K562 (cell line): ENCODE data around the gene ITSN1. TPM values are rescaled to one million over a fixed set of nuclear protein-coding genes. Genes with fewer than 3 reads are reported as not detected.

ENCODE experiments used
- ATAC-seq: fragments of 200-7000 bp; cut with Tn5 transposase; 3 replicates; pipeline ENCODE4 v1.9.1; 2020; ENCODE audit warnings: moderate library complexity
- BruUV-seq: library from RNA; stranded (reverse); fragments of 400-500 nt; replicated peaks from 2 replicates; lab custom pipeline; 2021; lab: Mats Ljungman, UMichigan
- CTCF ChIA-PET: fragments of 300-600 bp; formaldehyde crosslinking; extraction: SDS; loops from one replicate; lab custom pipeline; 2021; ENCODE audit warnings: low intra/inter-chr PET ratio; lab: Yijun Ruan, JAX
- POLR2A ChIA-PET: fragments of 300-600, 350-650 bp; sonication (Branson Sonifier 250); formaldehyde crosslinking; extraction: SDS; loops from one replicate; lab custom pipeline; 2021; ENCODE audit warnings: antibody characterized with exemption, inconsistent platforms; lab: Yijun Ruan, JAX
- DNase-seq, 4 experiments: peaks; one replicate each; pipeline versions ENCODE4 v3.0.0 to v3.0.0-alpha.2; 2011 to 2018; ENCODE audit warnings: low spot score in 3 of 4, mixed read lengths in 3 of 4; ENCODE audit errors: extremely low read depth in 1 of 4
- FAIRE-seq: peaks from 2 replicates; lab custom pipeline; 2011; peaks lifted over from hg19 to GRCh38; lab: Jason Lieb, UNC
- H2AFZ ChIP-seq: 2 replicates; pipeline ENCODE4 v1.6.0; 2011; ENCODE audit warnings: low read depth, low read length, control low read depth, inconsistent platforms
- H3K27ac ChIP-seq: fragments of 200-600 bp; 3 replicates; pipeline ENCODE4 v1.8.0; 2011; ENCODE audit warnings: low read depth, mild to moderate bottlenecking, control low read depth, inconsistent platforms, low read length, moderate library complexity, mixed read lengths; ENCODE audit errors: extremely low read depth
- H3K27me3 ChIP-seq, 2 experiments: fragments of 300-600 bp in 1 of 2; 2 replicates in 1 of 2; 3 replicates in 1 of 2; pipeline versions ENCODE4 v1.6.0 to v1.8.0; 2011; ENCODE audit warnings: inconsistent platforms in 2 of 2, low read length in 2 of 2, mild to moderate bottlenecking in 1 of 2, mixed read lengths in 1 of 2, moderate library complexity in 1 of 2; ENCODE audit not compliant: control insufficient read depth in 2 of 2, insufficient read depth in 2 of 2
- H3K36me3 ChIP-seq: fragments of 300-600 bp; 3 replicates; pipeline ENCODE4 v1.8.0; 2011; ENCODE audit warnings: mild to moderate bottlenecking, low read length, inconsistent platforms; ENCODE audit not compliant: control insufficient read depth, insufficient read depth
- H3K4me1 ChIP-seq, 2 experiments: fragments of 200-600 bp in 1 of 2; replicated peaks in 1 of 2; 2 replicates in 1 of 2; 3 replicates in 1 of 2; pipeline versions ENCODE4 v1.5.1 to v1.8.0; 2011; ENCODE audit warnings: inconsistent platforms in 2 of 2, low read length in 2 of 2, mild to moderate bottlenecking in 1 of 2, mixed read lengths in 1 of 2, moderate library complexity in 1 of 2; ENCODE audit not compliant: control insufficient read depth in 2 of 2, insufficient read depth in 2 of 2
- H3K4me2 ChIP-seq: 2 replicates; pipeline ENCODE4 v1.6.1; 2011; ENCODE audit warnings: low read length, control low read depth, inconsistent platforms, mixed read lengths; ENCODE audit not compliant: insufficient read depth
- H3K4me3 ChIP-seq: fragments of 200-600 bp; sonication (generic), shearing (Covaris generic); 2 replicates; pipeline ENCODE4 v1.5.1; 2016; ENCODE audit warnings: control low read depth, inconsistent platforms
- H3K79me2 ChIP-seq: fragments of 200-600 bp; 3 replicates; pipeline ENCODE4 v1.8.0; 2011; ENCODE audit warnings: low read length, inconsistent platforms; ENCODE audit not compliant: control insufficient read depth, insufficient read depth
- H3K9ac ChIP-seq, 2 experiments: 2 replicates each; pipeline versions ENCODE4 v1.6.0 to v1.6.1; 2011; ENCODE audit warnings: low read depth in 2 of 2, low read length in 2 of 2, control low read depth in 1 of 2, inconsistent platforms in 1 of 2, mild to moderate bottlenecking in 1 of 2, mixed read lengths in 1 of 2; ENCODE audit not compliant: insufficient read depth in 1 of 2
- H3K9me1 ChIP-seq: one replicate; pipeline ENCODE4 v1.6.0; 2011; ENCODE audit warnings: inconsistent platforms, mild to moderate bottlenecking, low read length, moderate library complexity; ENCODE audit not compliant: control insufficient read depth, insufficient read depth
- H3K9me3 ChIP-seq: replicated peaks from 2 replicates; pipeline ENCODE4 v1.5.1; 2011; ENCODE audit warnings: low read depth, low read length, inconsistent platforms; ENCODE audit not compliant: control insufficient read depth, insufficient read depth
- H4K20me1 ChIP-seq: replicated peaks from 2 replicates; pipeline ENCODE4 v1.6.1; 2011; ENCODE audit warnings: low read length, inconsistent platforms, mixed read lengths; ENCODE audit not compliant: control insufficient read depth, insufficient read depth
- FOXJ2 ChIP-seq: fragments of 200-800 bp; sonication (Bioruptor generic); IDR thresholded peaks from 2 replicates; pipeline ENCODE4 v1.6.1; 2016; ENCODE audit warnings: missing genetic modification characterization, missing compliant biosample characterization
- FOXM1 ChIP-seq, 2 experiments: fragments of 450-650 bp in 1 of 2; sonication (generic) in 1 of 2; formaldehyde crosslinking in 1 of 2; IDR thresholded peaks; 2 replicates each; pipeline versions ENCODE4 v1.6.1 to v1.9.0; 2017 to 2022; ENCODE audit warnings: low read depth in 2 of 2, mild to moderate bottlenecking in 2 of 2, missing genetic modification reagents in 1 of 2, moderate library complexity in 1 of 2
- KDM2B ChIP-seq: fragments of 250-450 bp; sonication (Bioruptor Pico); IDR thresholded peaks from 2 replicates; pipeline ENCODE4 v1.8.0; 2021; ENCODE audit warnings: mild to moderate bottlenecking, moderate library complexity
- MCM3 ChIP-seq: fragments of 450-650 bp; IDR thresholded peaks from 2 replicates; pipeline ENCODE4 v1.6.1; 2016
- POU5F1 ChIP-seq: fragments of 150-350 bp; IDR thresholded peaks from 2 replicates; pipeline ENCODE4 v1.6.1; 2014; ENCODE audit warnings: borderline replicate concordance, low read length, low read depth, mild to moderate bottlenecking; ENCODE audit not compliant: partially characterized antibody
- STAG1 ChIP-seq: sonication (generic); formaldehyde crosslinking; IDR thresholded peaks from 2 replicates; pipeline ENCODE4 v1.5.0; 2020; ENCODE audit warnings: missing genetic modification reagents, borderline replicate concordance
- TAF9B ChIP-seq: fragments of 450-650 bp; IDR thresholded peaks from 2 replicates; pipeline ENCODE4 v1.6.1; 2018; ENCODE audit warnings: mild to moderate bottlenecking; ENCODE audit not compliant: partially characterized antibody
- ZNF764 ChIP-seq: fragments of 250-450 bp; sonication (Bioruptor Pico); IDR thresholded peaks from 2 replicates; pipeline ENCODE4 v1.4.0; 2020; ENCODE audit warnings: low read depth, mild to moderate bottlenecking, moderate library complexity
- WGBS: fragments of 100-300 bp; shearing (Covaris generic); methylation state at CpG from one replicate; pipeline ENCODE4 v1.1.6; 2016; ENCODE audit warnings: low coverage, mixed read lengths; ENCODE audit not compliant: insufficient coverage; ENCODE audit errors: missing lambda C conversion rate; 5-methylcytosine and 5-hydroxymethylcytosine counted together
- in situ Hi-C: fragments of 300-500 bp; cut with MboI; formaldehyde crosslinking; loops from 4 replicates; pipeline ENCODE4 v1.15.0; 2018; ENCODE audit warnings: inconsistent platforms, mixed read lengths
- intact Hi-C: fragments of 100-400 bp; cut with micrococcal nuclease; formaldehyde crosslinking; loops from 2 replicates; pipeline ENCODE4 v1.14.2; 2022
- polyA plus RNA-seq, 8 experiments: library from polyadenylated mRNA; depleted of rRNA in 4 of 8; stranded (reverse) in 5 of 8; unstranded in 3 of 8; fragments of >200 nt; fragmentation: Nextera tagmentation in 2 of 8; fragmentation: Illumina TruSeq in 1 of 8; extraction: Ambion mirVana in 2 of 8; extraction: Trizol in 1 of 8; gene quantifications; 2 replicates each; pipeline versions ENCODE4 v1.2.1 to v1.2.3, GENCODE V29; 2011 to 2014; ENCODE audit warnings: inconsistent platforms in 1 of 8, missing spikeins in 1 of 8
- total RNA-seq, 7 experiments: library from RNA; depleted of rRNA in 6 of 7; stranded (reverse); fragments of >200 nt in 6 of 7; fragmentation: Illumina TruSeq in 2 of 7; extraction: Trizol in 2 of 7; gene quantifications; 2 replicates each; pipeline versions ENCODE4 v1.2.1 to v1.2.3, GENCODE V29; 2011 to 2021; ENCODE audit warnings: low replicate concordance in 1 of 7

The ITSN1 gene
- total and polyA plus RNA-seq, 9 of the 15 experiments (the other 6 are each of a cell fraction or from before 2014, with no cell fraction given), result 1.1 to 12.6 (median 4.8) TPM

- Histone ChIP-seq H3K36me3 (no peaks in the 10 kb centered on the region), H3K27me3 (peaks cover 58 to 83% of the 10 kb centered on the region in 2 experiments), H4K20me1 (0 out of 2 replicates have a peak, but pooled peaks cover 3% of the 10 kb centered on the region), H3K4me3 (no peak overlapping the region), H3K9ac (no peak overlapping the region), H3K9me3 (no peaks in the 10 kb centered on the region), H3K79me2 (no peaks in the 10 kb centered on the region), H2AFZ (no peak overlapping the region), H3K27ac (no peak overlapping the region), H3K4me1 (no peaks in the 10 kb centered on the region), H3K4me2 (no peak overlapping the region), H3K9me1 (no peaks in the 10 kb centered on the region)
- DNase-seq (no peak), ATAC-seq (no peak), FAIRE-seq (no peak)
- ChIA-PET POLR2A (interaction anchor here (1.4 kb wide), 1 partner anchor 11 kb away, joined by 3 read pairs; no protein-coding TSS in a partner anchor), CTCF (no interaction called here)
- no TSS peak for BruUV-seq
- no peak for TF ChIP-seq ZNF764
- no peak for TF ChIP-seq POU5F1
- TF ChIP-seq STAG1 (CRISPR knock-in tag), result no peak
- no peak for TF ChIP-seq TAF9B
- no peak for TF ChIP-seq FOXM1 (IDR thresholded peaks at IDR 0.05; ENCODE audit: low read depth)
- no peak for TF ChIP-seq FOXM1 (CRISPR knock-in tag; IDR thresholded peaks at IDR 0.05; ENCODE audit: low read depth)
- TF ChIP-seq KDM2B (CRISPR knock-in tag), result no peak
- no peak for TF ChIP-seq FOXJ2 (tag)
- TF ChIP-seq MCM3, result no peak
- in situ Hi-C loops, result no loop called here
- 3% methylated on average over 11 of the region's 13 CpGs for WGBS
- intact Hi-C loops, result no loop called here
Observed at GRCh38 chr21:33880626-33881025, 238.3 kb downstream of the ITSN1 start.
